Suppressor macrophage treated with lipopolysaccharide for 1 hour (primary cell): ENCODE measurements around the gene BANP.
A peak's percentile ranks its signal among the peaks of the same experiment; 100 is the strongest.
"Not testable (repeated sequence)": the region's sequence is repeated elsewhere in the genome, so short reads cannot be mapped to it uniquely, and the experiment has no call there.

ENCODE experiments used
- DNase-seq, 3 donors: peaks; one replicate each; pipeline ENCODE4 v3.0.0-alpha.2; 2020 to 2022

BANP gene

GRCh38 chr16:87970186-87970585, 19.0 kb downstream of the BANP start:
- DNase-seq, result no peak

- DNase-seq, result no peak
These were observed 20.7 kb downstream of the BANP start for GRCh38 chr16:87971933-87972332.

- no peak for DNase-seq
These were observed 22.5 kb downstream of the BANP start for GRCh38 chr16:87973717-87974116.

- DNase-seq, result peak; percentile 54 to 74 (median 57)
These were observed 22.9 kb downstream of the BANP start for GRCh38 chr16:87974178-87974577.

DNA sequence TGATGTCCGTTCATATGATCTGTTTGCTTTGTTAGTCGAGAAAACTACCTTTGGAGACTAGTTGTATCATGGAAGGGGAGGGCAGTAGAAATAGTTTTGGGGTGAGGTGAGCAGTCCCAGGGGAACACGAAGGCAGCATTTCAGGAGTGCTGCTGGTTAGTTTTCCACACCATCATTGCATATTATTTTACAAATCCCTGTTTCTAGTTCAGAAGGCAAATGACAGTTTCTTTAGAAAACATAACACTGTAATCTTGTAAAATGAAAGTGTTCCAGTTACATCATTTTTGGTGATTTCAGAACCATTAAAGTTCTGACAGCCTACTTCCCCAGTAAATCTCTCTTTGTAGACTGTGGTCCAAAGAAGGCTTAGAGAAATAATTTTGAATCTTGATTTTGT, 25.4 kb downstream of the BANP start:
- DNase-seq, result peak in 1 of 3 donors; percentile 30

GRCh38 chr16:87978127-87978526, 26.9 kb downstream of the BANP start:
- DNase-seq, result no peak

- DNase-seq, result no peak
These were observed 28.1 kb downstream of the BANP start for GRCh38 chr16:87979352-87979751.

DNA sequence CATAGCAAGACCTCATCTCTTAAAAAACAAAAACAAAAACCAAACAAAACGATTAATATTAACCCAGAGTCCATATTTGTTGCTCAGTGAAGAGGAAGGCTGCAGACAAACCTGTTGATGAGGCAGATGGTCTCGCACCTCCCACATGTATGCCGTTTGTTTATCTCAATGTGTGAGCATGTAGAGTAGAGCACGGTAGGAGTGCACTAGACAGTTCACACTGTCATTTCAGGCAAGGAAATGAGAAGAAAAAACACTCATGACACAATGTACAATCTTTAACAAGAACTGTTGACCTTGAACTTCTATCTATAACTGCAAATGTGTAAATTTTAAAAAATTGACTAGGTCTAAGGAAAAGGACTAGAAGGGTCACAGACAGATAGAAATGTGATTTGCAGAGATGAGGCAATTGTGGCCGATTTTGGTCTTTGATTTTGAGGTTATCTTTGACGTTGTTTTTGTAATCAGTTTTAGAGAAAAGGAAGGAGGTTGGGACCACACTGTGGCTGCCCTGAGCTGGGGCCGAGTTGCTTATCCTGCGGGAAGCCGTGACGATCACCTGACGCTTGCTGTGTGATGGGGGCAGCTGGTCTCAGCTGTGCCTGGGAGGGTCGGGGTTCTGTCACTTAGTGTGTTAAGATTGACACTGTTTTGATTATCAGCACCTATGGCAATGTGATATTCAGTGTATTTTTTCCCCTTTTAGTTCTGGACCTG, 28.8 kb downstream of the BANP start:
- not testable (repeated sequence) for DNase-seq

- DNase-seq, result not testable (repeated sequence)
These were observed 30.1 kb downstream of the BANP start for GRCh38 chr16:87981376-87981775.

DNA sequence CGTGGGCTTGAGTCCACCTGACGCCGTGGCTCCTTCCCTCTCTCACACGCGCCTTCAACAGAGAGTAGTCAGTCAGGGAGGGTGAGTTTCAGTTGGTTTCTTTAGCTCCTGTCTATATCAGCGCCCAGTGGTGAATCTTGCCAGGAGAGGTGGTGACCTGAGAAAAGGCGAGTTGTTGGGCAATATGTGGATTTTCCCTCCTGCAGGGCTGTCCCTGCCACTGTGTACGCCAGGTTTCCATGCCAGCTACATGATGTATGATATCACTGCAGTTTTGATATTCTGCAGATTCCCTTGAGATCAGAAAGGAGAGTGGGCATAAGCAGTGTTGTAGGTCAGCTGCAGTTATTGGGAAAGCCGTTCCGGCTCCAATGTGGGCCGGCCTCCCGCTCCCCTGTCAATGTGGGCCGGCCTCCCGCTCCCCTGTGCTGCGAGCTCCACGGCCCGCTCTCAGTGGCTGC, 31.4 kb downstream of the BANP start:
- DNase-seq, result no peak

GRCh38 chr16:87983072-87983736, 32.0 kb downstream of the BANP start:
- not testable (repeated sequence) for DNase-seq

DNA sequence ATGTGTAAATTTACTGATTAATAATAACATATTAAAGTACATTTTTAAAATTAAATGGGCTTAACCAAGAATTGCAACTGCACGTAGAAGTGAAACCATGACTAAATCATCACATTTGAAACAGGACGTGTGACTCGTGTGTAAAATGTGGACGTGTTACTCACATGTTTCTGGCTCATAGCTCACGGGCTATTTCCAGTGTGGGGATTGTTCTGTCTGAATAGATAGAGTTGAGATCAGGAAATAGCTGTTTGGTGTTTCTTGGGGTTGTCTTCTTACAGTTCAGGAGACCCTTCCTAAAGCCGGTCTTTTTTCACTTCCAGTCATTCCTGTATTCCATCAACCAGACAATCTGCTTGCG, 32.5 kb downstream of the BANP start:
- peak; percentile 81 to 93 (median 85) for DNase-seq

- not testable (repeated sequence) for DNase-seq
These were observed 32.9 kb downstream of the BANP start for GRCh38 chr16:87984180-87984579.

GRCh38 chr16:87984632-87985267, 33.5 kb downstream of the BANP start:
- DNase-seq, result peak in 1 of 3 donors; percentile 13

DNA sequence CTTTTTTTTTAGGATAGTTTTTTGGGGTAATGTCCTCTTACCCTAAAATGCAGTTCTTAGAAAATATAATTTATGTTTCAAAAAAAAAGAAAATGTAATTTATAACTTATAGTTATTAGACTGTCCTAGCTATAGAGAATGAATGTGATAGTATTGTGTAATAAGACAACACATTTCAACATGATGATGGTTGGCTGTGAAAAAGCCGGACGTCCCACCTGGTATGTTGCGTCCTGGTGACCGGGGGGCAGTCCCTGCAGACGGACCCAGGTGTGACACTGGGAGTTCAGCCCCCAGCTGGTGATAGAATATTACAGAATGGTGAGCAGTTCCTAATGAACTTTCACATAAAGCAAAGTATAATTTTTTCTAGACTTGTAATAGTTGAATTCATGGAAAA, 34.3 kb downstream of the BANP start:
- not testable (repeated sequence) for DNase-seq

GRCh38 chr16:87986361-87986849, 35.2 kb downstream of the BANP start:
- DNase-seq, result peak; percentile 86 to 88 (median 88)

DNA sequence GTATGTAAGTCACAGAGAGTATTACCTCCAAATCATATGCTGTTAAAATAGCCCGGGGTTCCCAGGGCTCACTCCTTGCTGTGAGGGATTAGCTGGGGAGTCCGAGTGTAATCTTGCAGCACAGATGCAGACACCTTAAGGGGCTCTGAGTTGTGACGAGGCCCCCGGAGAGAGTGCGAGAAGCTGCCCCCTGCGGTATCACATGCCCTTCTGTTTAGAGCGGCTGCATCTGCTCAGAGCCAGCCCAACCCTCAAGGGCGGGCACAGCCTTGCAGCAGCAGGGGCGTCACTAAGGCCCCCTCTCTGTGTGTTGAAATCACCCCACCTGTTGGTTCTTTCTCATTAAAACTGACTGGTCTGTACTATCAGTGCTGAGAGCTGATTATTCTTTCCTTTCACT, 37.4 kb downstream of the BANP start:
- DNase-seq, result not testable (repeated sequence)

DNA sequence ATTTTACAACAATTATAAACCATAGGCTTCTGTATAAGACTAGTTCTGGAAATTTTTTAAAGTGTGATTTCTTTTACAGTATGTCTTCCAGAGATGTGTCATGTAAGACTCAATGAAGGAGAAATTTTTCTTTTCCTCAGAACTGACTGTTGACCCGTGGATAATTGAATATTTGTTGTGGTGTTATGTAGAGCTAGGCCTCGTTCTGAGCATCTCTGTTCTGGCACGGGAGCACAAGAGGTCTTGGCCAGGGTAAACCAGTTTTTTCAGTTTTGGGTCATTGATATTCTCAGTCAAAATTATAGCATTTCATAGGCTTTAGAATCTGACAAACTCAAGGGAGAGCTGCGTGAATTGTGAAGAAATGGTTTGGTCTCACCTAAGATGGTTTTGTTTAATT, 39.0 kb downstream of the BANP start:
- DNase-seq, result not testable (repeated sequence)

GRCh38 chr16:87992142-87992541, 40.9 kb downstream of the BANP start:
- not testable (repeated sequence) for DNase-seq

- no peak for DNase-seq
These were observed 42.7 kb downstream of the BANP start for GRCh38 chr16:87993901-87994300.

- no peak for DNase-seq
These were observed 44.4 kb downstream of the BANP start for GRCh38 chr16:87995644-87996043.

GRCh38 chr16:87996962-87997880, 46.0 kb downstream of the BANP start:
- no peak for DNase-seq
